Umbilical cord (tissue), 2 donors: ENCODE measurements around the gene TBX21. TPM values are rescaled to one million over a fixed set of nuclear protein-coding genes. Genes with fewer than 3 reads are reported as not detected.

Source experiments
- DNase-seq: peaks from one replicate; pipeline ENCODE4 v3.0.0-alpha.2; 2015; ENCODE audit warnings: low spot score
- total RNA-seq: library from RNA; depleted of rRNA; stranded (reverse); fragments of >200 nt; gene quantifications from one replicate; pipeline ENCODE4 v1.2.3, GENCODE V29; 2014; ENCODE audit warnings: low replicate concordance; ENCODE audit not compliant: insufficient read depth

Gene TBX21
- total RNA-seq, 1 donor from 2014 or later: 1.4 TPM

DNA sequence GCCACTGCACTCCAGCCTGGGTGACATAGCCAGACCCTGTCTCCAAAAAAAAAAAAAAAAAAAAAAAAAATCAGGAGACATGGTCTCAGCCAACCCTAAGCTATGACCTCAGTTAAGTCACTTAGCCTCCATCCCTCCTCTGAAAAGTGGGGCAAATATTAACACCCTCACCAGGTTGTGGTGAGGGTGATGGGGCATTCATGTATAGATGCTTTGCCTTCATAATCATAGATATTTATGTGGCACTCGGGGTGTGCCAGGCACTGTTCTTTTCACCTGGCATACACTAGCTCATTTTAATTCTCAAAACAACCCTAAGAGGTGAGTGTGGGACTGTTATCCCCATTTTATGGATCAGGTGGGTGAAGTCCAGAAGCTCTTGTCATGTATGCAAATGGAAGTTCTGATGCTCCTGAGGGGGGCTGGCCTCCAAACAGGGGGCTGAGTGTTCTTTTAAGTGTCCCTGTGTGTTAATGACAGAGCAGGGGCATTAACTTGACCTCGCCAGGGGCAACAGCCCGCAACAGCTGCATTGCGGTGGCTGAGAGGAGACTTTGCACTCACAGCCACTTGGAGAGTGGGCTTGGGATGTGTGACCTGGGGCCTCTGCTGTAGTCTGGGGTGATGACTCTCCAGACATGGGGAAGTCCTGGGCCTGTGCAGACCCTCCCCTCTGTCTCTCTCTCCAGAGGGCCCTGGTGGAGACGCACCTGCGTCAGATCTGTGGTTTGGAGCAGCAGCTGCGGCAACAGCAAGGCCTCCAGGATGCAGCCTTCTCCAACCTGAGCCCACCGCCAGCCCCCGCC lies 34.9 kb upstream of the TBX21 start:
- DNase-seq: no peak

DNA sequence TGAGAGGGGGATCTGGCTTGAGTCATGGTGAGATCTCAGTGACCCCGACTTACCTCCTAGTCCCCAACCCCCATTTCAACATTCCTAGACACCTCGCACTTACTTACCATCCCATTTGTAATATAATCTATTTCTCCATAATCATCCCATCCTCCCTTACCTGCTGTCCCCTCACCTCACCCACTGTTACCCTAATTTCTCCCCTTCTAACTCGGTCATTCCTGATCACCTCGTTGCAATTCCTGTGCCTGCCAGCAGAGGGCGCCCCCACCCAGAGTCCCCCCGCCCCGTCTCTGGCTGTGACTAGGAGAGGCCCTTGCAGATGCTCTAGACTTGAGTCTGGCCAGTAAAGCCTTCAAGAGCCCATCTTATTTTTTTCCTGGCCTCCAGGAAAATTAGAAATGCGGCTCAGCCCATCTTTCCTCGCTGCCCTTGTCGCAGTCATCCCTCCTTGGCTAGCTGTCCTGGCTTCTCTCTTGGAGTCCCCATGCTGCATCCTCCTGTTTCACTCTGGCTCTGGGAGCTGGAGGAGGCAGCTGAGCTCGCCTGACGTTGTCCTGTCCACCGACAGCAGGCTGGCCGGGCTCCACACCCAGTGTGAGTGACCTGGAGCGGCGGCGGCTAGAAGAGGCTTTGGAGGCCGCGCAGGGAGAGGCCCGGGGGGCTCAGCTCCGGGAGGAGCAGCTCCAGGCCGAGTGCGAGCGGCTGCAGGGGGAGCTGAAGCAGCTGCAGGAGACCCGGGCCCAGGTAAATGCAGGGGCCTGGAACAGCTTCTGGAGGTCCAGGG lies 34.1 kb upstream of the TBX21 start:
- peak; percentile 49 for DNase-seq

DNA sequence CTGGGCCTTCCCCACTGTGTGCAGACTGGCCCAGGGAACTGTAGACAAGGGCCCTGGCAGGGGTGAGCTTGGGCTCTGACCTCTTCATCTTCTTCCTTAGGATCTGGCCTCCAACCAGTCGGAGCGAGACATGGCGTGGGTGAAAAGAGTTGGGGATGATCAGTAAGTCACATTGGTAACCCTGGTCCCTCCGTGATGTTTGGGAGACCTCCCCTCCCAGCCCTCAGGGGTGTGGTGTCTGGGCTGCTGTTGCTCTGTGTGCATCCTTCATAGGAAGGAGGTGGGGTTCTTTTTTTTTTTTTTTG lies 33.5 kb upstream of the TBX21 start:
- DNase-seq: no peak

- DNase-seq: peak; percentile 72
Observed at GRCh38 chr17:47700471-47701449, 32.3 kb upstream of the TBX21 start.

DNA sequence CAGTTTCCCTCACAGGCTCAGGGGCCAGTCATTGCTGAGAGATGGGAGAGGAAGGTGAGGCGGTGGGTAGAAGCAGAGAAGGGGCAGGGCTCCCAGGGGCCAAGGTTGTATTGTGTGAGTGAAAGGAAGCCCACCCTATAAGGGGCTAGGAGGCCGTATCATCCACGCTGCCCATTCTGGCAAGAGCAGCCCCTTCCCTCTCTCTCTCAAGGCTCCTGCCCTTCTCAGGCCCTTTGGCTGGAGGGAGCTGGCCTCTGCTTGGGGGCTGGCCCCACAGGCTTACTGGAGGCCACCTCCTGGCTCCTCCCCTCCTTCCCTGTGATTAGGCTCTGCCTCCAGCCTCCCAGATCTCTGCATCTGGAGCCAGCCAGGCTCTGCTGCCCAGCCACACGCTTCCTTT lies 31.4 kb upstream of the TBX21 start:
- peak; percentile 87 for DNase-seq

GRCh38 chr17:47702391-47702995 lies 30.5 kb upstream of the TBX21 start:
- DNase-seq: no peak

GRCh38 chr17:47703191-47703591 lies 29.8 kb upstream of the TBX21 start:
- no peak for DNase-seq

DNA sequence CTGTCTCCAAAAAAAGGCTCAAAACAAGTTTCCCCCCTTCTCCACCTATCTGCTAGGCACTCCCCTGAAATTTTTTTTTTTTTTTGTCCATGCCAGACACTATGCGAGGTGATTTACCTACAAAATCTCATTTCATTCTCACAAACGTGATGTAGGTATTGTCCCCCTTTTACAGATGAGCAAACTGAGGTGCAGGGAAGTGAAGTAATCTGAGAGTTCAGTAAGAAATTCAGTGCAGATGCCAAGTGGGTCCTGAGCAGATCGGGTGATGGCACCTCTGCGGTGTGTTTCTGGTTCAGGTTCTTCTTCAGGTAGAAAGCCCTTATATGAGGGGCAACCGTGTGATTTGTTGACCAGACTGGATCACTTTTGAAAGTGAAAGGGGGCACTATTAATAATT lies 29.4 kb upstream of the TBX21 start:
- DNase-seq: no peak

DNA sequence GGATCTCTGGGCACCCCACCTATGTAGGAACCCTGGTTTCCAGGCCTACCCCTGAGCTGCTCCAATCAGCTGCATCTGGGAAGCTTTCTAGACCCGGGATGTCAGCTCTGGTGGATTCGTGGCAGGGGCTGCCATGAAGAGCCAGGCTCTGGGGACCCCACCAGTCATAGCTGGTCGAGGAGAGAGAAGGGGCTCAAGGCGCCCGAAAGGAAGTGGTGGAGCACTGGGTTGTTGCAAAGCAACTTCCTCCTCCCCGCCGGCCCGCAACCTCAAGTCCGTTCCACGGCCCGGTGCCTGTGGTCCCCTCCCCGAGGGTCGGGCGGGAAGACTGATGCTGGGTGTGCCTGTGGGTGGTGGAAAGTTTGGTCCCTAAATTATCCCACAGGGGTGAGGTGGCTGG lies 28.9 kb upstream of the TBX21 start:
- no peak for DNase-seq

DNA sequence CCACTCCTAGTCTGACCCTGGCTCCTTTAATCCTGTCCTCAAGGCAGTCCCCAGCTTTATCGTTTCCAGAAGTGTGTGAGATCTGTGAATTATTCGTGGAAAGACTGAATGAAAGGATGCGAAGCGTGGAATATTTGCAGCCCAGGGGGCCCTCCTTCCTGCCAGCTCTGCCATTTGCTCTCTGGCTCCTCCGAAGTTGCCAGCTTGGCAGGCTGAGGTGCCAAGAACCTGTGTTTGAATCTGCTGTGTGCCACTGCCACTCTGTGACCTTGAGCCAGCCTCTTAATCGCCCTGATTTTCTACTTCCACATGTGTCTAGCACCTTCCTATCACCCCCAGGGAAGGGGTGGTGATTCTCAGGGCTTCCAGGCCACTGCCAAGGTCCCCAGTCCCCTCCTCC lies 28.3 kb upstream of the TBX21 start:
- no peak for DNase-seq

- DNase-seq: no peak
Observed at GRCh38 chr17:47705536-47706530, 27.2 kb upstream of the TBX21 start.

DNA sequence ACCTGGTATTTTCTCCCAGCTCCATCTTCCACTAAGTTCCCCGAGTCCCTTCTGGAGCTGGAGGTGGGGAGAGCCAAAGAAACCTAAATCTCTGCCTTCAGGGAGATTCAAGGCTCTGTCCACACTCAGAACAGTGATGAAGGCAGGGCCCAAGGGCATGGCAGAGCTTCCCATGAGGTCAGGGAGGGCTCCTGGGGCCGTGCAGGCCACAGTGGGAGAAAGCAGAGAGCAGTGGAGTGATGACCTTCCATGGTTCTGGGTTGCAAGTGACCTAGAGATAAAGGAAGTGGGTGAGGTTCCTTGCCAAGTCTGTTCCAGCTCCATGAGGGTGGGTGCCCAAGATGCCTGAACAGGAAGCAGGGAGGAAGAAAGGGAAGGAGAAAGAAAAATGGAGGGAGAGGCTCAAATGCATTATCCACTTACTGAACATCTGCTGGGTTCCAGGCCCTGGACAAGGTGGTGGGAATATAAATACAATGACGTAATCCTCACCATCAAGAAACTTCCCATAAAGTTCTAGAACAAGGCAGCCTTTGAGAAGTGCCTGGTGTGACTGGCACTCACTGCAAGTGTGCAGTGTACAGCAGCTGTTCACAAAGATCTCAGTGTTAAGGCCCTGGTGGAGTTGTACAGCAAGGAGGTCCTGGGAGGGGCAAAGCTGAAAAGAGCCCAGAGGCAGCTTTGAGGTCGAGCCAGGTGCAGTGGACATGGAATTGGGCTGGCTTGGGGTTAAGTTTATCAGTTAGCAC lies 25.8 kb upstream of the TBX21 start:
- DNase-seq: no peak

DNA sequence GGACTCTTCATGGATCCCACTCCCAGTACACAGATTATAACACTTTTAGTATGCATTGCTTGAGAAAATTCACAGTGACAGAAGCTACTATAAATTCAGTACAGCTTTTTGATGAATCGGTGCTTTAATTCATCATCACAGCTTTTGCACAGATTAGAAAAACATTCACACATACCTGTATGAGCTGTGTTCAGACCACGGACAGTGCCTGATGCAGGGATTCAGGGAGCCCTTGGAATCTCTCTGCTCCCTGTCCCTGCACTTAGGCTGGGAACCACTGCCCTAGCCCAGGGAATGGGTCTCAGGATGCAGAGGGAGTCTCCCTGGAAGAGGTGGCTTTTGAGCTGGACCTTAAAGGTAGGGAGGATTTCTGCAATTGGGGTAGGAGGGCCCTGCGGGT lies 25.2 kb upstream of the TBX21 start:
- no peak for DNase-seq

- no peak for DNase-seq
Observed at GRCh38 chr17:47708312-47708863, 24.6 kb upstream of the TBX21 start.

GRCh38 chr17:47708864-47709541 lies 24.0 kb upstream of the TBX21 start:
- peak; percentile 47 for DNase-seq

- no peak for DNase-seq
Observed at GRCh38 chr17:47709594-47709993, 23.4 kb upstream of the TBX21 start.

- no peak for DNase-seq
Observed at GRCh38 chr17:47711366-47712099, 21.5 kb upstream of the TBX21 start.
